HG02798 (cell line): ENCODE measurements around the gene ZDHHC17.

Source experiments
- ATAC-seq: cut with Tn5 transposase; IDR thresholded peaks from one replicate; pipeline ENCODE4 v1.9.1; 2021; ENCODE audit warnings: mild to moderate bottlenecking; ENCODE audit not compliant: unreplicated experiment, poor library complexity

The ZDHHC17 gene

DNA sequence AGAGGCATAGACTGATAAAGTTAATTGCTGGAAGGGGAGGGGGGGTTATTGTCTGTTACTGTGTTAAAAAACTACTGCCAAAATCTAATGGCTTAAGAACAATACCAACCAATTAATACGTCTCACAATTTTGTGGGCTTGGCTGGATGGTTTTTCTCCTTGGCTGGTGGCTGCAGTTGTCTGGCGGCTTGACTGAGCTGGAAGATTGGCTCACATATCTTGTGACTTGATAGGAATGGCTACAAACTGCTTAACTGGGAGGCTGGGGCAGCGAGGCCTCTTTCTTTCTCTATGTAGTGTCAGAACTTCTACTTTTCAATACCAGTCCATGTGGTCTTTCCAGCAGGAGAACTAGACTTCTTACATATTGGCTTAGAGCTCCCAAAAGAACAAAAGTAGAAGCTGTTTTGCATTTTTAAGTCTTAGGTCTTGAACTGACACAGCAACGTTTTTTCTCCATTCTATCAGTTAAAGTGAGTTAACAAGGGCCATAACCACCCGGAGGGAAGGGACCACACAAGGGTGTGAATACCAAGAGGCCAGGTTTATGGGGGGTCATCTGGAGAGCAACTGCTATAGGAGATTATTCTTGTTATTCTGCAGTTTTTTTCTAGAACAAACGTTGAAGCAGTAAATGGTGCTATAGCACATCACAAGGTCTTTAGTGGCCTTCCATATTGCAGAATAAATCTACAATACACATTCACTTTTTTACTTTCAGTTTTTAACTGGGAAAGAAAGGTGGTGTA is 46.9 kb downstream of the ZDHHC17 start:
- no peak for ATAC-seq

DNA sequence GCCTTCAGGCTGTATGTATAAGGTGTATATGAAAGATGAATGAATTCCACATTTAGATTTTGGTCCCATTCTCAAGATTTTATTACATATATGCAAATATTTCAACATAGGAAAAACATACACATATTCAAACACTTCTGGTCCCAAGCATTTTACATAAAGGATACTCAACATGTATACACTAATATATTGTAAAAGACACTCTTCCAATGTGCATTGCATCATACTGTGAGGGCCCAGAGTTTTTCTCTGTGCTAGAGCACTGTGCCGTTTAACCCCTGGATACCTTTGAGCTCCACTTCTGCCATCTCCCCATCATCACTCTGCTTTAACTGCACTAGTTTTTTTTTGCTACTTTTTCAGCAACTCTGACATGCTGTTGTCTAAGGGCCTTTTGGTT is 48.1 kb downstream of the ZDHHC17 start:
- ATAC-seq, result no peak

DNA sequence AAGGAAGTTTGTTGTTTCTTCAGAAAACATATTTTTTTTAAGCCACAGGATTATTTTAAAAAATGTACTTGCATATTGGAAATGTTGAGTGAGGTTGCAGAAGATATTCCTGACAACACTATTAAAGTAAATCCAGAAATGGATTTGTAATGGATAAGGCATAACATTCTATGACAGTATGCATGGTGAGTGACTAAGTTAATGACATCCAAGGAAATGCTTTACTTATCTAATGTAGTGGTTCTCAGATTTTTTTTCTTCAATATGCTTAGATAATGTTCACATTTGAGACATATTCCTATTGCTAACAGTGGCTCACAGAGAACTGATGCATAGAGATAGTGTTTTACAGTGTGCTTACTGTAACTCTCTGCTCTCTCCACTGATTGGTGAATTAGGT is 49.4 kb downstream of the ZDHHC17 start:
- ATAC-seq, result no peak

DNA sequence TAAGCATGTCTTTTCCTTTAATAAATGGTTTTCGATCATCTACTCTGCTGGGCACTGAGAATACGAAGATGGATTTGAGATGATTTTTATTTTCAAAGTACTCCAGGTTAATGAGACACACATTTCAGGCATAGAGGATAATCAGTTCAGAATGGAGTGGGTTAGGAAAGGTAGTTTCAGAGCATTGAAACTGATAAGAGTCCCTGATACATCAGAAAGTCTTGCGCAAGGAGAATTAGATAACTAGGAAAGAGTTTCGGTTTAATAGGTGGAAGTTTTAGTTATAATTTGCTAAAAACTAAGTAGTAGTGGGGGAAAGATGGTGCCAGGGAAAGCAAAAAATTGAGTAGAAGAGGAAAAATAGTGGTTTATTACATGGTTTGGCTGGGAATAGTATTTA is 50.1 kb downstream of the ZDHHC17 start:
- no peak for ATAC-seq

DNA sequence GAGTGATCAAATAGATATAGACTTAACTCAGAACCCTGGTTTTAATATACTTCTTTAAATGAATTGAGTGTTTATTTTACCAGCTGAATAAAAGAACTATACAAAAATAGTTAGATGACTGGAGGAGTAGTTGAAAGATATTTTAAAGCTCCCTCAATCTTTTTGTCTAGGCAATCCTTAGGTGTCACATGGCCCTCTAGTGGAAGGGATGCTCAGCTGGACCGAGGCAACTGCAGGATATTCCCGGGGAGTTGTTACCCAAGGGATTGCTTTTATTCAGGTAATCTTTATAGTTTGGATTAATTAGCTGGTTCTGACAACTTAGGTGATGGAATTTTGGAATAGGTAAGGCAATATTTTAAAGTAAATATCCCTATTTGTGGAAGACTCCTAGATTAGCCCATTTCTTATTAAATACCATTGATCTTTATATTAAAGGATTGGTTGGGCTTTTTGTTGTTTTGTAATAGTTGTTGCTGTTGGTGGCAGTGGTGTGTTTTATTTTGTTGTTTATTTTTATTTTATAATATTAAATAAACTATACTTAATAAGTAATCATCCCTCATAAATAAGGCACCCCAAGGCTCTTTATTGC is 57.1 kb downstream of the ZDHHC17 start:
- ATAC-seq, result no peak

DNA sequence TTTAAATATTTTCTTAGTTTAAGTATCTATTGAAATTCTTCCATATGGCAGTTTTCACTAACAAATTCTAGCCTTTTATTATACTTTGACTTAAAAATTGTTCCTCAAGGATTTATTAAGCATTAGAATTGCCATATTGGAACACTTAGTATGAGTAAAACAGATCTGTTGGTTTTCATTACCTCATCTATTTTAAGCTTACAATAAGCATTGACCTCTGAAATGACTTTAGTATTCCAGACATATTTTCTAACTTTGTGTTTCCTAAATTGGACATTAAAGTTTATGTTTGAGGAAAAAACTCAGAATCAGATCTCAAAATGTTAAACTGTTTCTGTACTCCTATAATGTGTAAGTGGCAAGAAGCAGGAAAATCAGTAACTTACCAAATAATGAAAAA is 66.5 kb downstream of the ZDHHC17 start:
- no peak for ATAC-seq

DNA sequence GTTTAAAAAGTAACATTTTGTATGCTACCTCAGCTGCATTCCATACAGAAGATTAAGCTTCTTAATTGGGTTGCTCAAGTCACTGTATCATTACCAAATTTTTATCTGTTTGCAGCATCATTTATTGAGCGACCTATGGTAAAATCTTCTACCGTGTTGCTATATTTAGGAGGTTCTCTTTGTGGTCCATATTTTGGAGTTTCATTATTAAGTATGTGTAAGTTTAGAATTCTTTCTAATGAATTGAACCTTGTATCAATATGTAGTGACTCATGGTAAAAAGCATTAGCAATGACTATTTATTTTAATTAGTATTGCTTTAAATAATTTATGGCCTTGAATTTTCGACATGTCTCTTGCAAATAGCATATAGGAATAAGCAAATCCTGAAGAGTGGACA is 72.7 kb downstream of the ZDHHC17 start:
- ATAC-seq, result no peak

DNA sequence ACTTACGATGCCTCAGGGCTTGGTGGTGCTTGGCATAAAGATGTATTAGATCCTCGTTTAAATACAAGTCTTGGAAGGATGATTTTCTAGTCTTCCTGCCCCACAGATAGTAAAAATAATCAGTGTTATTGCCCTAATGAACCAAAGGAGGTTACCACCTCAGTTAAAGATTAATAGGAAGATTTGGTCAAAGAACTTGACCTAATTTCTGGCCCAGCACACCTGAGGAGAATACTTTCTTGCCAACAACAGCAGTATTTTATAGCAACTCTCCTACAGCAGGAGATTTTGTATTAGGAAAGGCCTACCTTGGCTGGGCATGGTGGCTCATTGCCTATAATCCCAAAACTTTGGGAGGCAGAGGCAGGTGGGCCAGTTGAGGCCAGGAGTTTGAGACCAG is 83.3 kb downstream of the ZDHHC17 start:
- ATAC-seq, result no peak

DNA sequence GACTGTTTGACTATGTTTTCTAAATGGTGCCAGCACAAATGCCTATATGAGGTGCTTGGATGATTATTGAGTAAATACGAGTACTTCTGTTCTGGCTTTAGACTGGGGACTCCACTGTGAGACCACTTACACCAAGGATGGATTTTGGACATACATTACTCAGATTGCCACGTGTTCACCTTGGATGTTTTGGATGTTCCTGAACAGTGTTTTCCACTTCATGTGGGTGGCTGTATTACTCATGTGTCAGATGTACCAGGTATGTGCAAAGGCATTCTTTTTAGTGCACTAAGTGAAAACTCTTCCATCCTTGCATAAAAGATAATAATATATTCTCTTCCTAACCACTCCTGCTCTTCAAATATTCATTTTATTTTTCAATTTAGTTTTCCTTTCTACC is 84.2 kb downstream of the ZDHHC17 start:
- no peak for ATAC-seq

DNA sequence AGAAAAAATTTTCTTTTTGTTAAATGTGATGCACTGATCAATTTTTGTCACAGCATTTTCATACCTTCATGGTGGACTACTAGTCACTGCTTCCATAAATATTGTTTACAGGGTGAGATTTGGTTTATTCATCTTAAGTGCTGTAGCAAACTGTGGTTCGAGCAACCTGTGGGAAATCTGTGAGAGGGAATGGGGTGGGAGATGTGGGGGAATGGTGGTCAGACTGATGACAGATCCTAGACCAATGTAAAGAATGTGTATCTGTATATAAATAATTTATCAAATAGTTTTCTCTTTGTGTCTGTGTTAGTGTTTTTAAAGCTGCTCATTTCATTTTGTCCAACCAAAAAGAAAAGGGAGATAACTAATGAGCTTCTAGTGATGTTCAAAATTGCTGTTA is 88.2 kb downstream of the ZDHHC17 start:
- ATAC-seq, result no peak

DNA sequence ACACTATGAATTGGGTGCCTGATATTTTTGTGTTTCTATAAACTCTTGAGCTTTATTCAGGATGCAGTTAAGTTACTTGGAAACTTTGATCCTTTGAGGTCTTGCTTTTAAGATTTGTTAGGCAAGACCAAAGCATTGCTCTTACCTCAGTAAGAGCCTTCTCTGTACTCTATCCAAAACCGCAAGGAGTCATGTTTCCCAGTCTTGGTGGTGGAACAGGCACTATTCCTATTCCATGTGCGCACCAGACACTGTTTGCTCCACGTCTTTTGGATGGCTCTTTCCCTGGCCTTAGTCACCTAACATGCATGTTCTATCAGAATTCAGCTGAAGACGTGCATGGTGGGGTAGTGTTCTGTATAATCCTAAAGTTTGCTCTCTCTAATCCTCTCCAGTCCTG is 91.4 kb downstream of the ZDHHC17 start:
- ATAC-seq, result no peak

DNA sequence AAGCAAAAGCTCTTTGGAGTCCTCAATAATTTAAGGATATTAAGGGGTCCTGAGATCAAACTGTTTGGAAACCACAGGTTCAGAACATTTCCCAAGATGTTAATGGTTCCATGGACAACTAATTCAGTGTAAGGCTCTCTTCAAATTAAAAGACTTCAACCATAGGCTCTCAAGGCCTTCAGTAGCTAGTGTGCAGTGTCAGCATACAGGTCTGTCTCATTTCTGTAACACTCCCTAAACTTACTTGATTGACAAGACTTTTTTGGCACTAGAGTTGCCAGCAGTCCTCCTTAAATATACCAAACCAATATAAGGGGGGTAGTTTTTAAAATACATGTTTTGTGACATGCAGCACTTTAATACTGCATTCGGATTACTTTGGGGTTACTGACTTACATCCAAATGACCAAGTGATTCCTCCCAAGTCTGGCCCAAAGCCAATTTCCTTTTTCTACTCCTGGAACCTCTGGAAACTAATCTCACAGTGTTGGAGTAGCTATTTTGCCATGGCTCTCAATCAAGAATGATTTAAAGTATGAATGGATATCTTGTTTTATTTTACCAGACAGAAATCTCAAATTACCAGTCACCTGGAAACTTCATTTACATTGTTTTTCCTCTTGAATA is 92.2 kb downstream of the ZDHHC17 start:
- no peak for ATAC-seq

DNA sequence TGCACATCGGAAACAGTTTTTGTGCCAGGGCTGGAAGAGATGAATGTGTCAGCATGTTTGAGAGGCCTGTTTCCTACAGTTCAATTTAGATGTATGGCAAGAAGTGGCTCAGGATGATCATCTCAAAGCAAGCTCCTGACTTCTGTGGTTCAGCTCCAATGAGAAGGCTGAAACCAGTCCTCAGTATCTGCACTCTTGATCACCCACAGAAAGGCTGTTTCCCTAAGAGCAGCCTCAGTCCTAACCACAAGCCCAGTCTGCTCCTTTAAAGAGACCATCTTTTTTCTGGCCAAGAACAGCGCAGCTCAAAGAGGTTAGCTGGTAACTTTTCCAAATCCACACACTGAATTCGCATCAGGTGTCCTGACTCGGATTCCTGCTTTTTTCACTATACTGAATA is 95.7 kb downstream of the ZDHHC17 start:
- no peak for ATAC-seq

DNA sequence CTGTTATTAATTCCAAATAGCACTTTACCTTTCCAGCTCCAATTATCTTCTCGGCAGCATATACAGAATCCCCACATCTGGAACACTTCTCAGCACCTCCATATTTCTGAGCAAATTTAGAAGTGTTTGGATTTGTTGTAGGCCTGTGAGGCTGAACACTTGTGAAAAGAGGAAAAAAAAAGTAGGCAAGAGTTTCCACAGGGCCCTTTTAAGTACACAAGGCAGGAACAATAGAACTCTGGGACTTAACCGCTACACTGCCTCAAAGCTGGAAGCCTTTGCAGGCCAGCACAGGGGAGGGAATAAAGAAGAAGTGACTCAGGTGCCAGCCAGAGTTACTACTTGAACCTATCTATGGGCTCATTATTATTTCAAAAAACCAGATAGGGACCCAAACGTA is 96.3 kb downstream of the ZDHHC17 start:
- ATAC-seq, result no peak

DNA sequence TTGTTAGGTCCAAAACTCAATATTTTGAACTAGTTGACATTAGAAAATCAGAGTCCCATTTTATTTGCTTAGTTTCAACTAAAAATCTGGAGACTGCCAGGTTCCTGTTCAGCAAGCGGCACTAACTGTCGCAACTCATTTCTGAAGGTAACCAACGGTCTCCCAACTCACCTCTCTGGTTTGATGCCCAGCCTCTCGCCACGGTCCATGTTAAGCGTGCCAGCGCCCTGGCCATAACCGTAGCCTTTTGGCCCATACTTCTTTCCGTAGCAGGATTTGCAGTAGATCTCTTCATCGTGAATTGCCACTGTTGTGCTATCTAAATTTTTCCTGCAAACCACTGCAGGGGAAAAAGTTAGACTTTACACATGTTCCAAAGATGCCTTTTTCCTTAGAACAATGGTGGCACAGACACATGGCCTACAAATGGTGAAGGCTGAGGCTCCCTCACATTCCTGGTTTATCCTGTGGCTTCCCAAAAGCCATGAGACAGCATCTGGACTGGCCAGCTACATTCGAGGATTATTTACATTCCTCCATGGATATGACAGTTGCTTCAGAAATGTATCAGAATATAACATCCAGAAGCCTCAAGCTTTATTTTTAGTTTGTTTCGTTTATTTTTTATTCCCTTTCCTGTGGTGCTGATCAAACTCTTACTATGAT is 99.2 kb downstream of the ZDHHC17 start:
- ATAC-seq, result no peak

DNA sequence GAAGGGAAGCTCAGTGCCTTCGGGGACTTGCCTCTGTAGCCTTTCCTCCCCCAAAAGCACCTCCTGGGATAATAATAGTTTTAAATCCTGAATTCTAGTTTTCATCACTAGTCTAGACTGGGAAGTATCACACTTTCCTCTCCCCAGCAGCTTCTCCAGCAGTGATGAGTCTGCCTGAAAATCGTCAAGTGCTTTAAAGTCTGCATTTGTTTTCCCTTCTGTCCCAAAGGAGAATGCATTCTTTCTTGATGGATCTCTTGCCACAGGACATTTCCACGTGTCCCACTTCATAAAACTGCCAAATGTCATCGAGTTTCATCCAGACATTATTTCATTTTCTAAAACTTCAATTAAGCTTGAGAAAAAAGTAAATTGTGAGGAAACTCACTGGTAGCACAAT is 99.9 kb downstream of the ZDHHC17 start:
- no peak for ATAC-seq

DNA sequence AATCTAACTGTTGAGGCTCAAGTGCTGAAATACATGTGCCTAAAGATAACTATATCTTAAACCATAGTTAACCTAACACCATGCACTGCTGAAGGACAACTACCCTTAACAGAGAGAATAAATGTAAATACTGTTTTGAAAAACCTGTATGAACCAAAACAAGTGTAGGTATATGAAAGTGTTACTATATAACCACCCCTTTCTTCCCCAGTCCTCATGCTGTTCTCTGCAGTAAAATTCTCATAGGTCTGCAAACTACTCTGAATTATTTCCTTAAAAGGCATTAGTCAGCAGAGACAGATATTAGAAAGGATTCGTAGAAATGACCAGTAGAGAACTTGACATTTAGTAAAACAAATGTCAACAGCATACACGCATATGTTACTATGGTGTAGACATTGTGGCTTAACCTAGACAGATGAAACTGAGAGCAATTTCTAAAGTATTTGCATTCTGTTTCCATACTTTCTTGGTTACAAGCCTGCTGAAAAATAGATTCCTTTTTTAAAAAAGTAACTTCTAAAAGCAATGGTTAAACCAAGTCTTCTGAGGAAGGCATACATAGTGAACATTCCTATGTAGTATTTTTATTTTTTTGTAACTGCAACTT is 101.0 kb downstream of the ZDHHC17 start:
- ATAC-seq, result peak; percentile 86

DNA sequence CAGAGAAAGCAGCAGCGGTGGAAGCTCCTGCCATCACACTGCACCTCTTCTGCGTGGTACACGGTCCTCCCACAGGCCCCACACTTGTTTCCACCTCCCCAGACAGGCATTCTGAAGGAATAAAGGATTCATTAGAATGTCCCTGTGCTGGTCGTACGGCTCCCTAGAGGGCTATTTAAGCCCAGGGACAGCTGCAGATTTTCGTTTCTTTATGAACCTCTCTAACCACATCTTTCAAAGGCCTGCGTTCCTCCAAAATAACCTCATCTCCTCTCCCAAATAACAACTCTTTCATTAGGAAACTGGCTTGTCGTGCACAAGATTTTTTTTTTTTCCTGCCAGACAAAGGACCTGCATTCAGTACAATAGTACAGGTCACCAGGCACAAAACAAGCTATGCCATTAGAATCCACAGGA is 102.2 kb downstream of the ZDHHC17 start:
- ATAC-seq, result no peak

DNA sequence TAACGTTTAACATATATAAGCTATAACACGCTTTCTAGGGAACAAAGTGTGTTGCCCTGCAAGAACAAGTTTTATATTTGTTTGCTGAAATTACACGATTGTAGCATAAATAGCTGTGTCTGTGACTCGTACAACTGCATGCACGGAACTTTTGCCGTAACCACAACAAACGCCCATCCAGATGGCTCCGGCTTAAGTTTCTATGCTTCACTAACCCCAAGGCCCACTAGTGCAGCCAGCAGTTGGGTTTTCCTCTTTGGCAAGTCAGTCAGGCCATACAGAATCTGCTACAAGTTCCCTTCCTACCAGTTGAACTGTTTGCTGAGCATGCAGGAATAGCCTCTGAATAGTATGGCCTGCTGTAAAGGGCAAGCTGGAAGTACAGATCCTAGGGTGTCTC is 102.8 kb downstream of the ZDHHC17 start:
- peak; percentile 44 for ATAC-seq

DNA sequence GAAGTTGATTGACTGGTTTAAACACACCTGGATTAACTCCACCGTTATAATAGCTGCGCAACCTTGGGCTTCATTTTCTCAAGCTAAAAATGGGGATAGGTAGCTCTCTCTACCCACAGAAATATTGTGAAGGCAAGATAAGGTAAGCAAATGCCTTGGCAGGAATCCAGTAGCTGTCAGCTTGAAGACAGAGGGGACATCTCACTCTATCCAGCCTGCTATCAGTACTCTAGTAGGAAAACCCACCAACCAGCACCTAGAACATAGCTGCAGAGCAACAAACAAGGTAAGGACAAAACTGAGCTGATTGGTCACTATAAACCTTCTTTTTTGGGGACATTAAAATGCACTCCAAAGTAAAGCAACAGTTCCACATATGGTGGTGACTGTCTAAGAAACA is 107.2 kb downstream of the ZDHHC17 start:
- ATAC-seq, result no peak

DNA sequence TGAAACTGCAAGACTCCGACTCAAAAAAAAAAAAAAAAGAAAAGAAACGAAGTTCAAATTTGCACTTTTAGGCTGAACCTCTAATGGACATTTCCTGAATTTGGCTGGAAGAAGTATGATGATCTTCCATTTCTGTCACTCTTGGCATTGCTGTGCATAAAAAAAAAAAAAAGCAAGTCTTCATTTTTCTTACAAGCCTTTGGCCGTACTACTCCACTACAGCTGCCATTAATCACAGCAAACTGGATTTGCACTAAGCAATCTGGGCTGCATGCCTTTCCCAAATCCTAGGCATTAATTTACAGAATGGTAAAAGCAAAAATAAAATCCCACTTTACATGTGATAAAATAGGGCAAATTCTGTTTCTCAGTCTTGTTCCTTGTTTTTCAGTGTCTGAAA is 107.8 kb downstream of the ZDHHC17 start:
- ATAC-seq, result no peak
